C4-2B (cell line): Measurements from ENCODE around the gene F13A1.

Source experiments
- H3K27ac ChIP-seq: fragments of 450-650 bp; 2 replicates; pipeline ENCODE4 v1.5.1; 2017
- ZFX ChIP-seq: fragments of 450-650 bp; IDR thresholded peaks from 2 replicates; pipeline ENCODE4 v1.6.1; 2017
- TF ChIP-seq, protein P1 (sequence below): fragments of 450-650 bp; conservative IDR thresholded peaks from 2 replicates; pipeline ENCODE4 v1.5.1; 2017; ENCODE audit warnings: mild to moderate bottlenecking

Gene F13A1

DNA sequence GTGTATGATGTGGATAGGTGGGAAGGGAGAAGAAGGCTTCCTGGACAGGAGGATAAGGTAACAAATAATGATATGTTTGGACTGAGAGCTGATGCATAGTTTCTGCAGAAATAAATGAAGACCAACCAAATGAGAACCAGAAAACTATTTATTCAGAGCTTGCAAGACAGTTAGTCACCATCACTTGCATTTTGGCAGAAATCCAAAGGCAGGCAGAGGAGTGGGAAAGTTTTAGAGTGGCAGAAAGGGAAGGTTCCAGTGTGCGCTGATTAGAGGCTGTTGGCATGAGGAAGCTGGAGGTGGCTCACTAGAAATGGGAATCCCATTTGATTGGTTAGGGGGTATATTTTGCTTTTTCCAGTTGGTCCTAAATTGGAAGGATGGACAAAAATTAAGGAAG is 13.0 kb upstream of the F13A1 start:
- H3K27ac ChIP-seq: no peak overlapping the region
- TF ChIP-seq ZFX: no peak
- TF ChIP-seq, protein P1, sequence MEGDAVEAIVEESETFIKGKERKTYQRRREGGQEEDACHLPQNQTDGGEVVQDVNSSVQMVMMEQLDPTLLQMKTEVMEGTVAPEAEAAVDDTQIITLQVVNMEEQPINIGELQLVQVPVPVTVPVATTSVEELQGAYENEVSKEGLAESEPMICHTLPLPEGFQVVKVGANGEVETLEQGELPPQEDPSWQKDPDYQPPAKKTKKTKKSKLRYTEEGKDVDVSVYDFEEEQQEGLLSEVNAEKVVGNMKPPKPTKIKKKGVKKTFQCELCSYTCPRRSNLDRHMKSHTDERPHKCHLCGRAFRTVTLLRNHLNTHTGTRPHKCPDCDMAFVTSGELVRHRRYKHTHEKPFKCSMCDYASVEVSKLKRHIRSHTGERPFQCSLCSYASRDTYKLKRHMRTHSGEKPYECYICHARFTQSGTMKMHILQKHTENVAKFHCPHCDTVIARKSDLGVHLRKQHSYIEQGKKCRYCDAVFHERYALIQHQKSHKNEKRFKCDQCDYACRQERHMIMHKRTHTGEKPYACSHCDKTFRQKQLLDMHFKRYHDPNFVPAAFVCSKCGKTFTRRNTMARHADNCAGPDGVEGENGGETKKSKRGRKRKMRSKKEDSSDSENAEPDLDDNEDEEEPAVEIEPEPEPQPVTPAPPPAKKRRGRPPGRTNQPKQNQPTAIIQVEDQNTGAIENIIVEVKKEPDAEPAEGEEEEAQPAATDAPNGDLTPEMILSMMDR: no peak

DNA sequence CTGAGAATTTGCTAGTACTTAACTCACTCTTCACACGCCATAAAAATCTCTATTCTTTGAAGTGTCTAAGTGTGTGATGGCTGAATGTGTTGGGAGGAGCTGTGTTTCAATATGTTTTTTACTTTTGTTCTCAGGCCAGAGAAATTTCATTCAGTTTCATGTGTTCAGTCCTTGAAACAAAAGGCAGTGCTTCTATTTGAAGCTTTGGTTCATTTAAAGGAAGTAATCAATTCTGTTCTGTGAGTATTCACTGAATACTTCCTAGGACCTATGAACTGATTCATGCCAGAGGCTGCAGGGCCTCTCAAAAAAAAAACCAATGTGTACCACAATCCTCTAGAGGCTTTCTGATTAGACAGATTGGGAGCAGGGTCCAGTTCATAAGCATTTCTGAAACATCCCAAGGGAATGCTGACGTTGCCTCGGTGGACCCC is 12.4 kb upstream of the F13A1 start:
- H3K27ac ChIP-seq: no peak overlapping the region
- no peak for TF ChIP-seq ZFX

DNA sequence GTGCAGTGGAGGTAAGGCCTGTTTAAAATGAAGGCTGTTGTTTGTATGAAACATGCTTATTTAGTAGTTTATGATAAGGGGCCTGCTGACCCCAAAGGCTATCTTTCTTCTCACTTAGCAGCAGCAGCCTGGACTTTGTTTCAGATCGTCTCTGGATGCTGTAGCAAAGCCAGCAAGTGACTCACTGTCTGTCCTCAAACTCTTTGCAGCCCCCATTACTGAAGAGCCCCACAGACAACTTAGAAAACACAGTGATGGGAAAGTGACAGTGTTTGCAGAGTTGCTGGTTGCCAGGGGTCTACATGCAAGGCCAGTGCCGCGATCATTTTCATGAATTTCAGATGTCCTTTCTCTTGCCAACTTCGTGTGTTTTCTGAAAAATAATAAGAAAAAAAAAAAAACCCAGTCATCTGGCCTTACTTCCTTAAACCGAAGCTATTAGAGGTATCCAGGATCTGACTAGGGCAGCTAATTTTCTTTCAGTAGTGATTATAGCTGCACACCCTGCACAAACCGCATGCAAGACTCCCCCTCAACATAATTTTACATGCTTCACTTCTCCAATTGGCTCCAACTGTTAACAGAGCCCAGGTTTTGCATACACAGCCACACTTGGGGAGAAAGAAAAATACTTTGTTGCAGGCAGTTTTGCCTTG is 11.6 kb upstream of the F13A1 start:
- TF ChIP-seq, protein P1: no peak
- no peak for TF ChIP-seq ZFX
- H3K27ac ChIP-seq: no peak overlapping the region

DNA sequence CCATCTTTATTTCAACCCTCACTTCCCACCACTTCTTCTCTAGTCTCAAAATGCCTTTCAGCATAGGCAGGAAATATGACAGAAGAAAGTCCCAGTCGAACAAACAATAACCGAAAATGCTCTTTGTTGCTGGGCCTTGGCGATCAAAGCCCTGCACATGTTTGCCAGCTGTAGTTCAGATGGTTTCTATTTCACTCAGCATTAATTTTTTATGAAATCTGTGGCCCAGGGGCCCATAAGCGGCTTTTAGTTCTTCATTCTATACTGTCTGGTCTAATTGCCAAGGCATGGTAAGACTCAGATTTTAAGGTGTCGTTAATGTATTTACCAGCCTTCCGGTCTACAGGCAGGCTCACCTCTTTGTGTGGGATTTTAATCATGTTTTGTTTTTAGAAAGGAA is 10.9 kb upstream of the F13A1 start:
- H3K27ac ChIP-seq: no peak overlapping the region
- TF ChIP-seq ZFX: no peak
- TF ChIP-seq, protein P1: no peak

DNA sequence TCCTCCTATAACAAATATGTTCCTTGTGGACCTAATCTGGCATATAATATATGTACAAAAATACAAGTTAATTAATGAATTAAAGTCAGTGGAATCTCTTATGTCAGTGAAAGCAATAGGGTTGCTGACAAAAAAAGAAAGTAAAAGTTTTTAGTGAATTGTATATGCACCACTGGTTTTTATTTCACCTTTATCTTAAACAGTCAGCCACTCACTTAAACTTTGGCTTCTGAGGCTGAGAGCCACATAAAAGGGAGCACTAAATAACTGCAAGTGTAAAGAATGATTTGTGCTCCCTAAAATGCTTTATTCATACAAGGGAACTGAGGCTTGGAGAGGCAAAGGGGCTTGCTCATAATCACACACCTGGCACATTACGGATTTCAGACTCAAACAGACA is 9.9 kb upstream of the F13A1 start:
- TF ChIP-seq ZFX: no peak
- TF ChIP-seq, protein P1: no peak
- no peak overlapping the region for H3K27ac ChIP-seq

DNA sequence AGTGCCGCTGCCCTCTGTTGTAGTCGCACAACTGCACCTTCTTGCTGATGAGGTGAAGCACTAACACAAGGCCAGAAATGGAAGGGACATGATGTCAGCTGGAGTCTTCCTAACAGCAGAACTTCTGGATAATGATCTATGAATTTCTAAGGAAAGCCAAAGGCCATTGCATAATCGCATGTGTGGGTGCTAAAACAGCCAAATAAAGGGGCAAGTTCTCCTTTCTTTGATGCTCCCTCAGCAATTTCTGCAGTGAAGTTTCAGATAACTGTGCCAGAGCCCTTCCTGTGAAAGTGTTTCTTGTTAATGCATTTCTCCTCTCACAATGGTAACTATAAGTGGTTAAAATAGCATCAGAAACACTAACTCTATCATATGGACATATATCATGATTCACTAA is 8.0 kb upstream of the F13A1 start:
- TF ChIP-seq, protein P1: no peak
- TF ChIP-seq ZFX: no peak
- H3K27ac ChIP-seq: no peak overlapping the region

DNA sequence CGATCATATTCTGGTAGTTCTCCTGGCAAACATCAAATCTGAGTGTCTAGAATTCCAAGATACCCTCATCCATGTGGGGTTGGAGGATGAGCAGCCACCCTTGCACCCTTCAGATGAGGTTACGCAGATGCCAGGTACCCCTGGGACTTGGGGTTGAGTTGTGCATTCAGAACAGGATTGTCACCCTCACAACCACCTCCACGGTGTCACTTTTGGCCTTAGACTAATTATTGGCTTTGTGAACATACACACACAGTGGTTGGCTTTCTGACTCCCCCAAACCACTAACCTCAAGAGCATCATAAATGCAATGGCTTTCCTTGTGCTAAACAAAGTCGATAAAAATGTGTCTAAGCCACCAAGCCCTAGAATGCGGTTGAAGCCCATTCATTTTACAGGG is 2.9 kb upstream of the F13A1 start:
- TF ChIP-seq, protein P1: no peak
- no peak for TF ChIP-seq ZFX
- no peak overlapping the region for H3K27ac ChIP-seq

DNA sequence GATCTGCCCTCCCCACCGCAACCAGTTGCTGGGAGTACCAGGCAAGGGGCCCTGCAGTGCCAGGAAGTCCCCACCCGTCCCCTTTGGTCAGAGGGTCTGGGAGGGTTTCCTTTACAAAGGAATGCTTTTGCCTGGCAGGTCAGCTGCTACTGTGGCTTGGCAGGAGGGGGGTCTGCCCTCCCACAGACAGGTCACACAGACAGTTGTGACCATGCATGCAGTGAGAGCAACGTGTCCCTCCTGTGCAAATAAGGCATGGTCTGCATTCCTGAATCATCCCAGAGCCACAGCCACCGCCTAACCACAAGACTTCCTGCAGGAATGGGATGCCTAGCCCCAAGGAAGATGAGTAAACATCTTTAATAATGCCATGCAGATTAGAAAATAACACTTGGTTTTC is 439 bp upstream of the F13A1 start:
- H3K27ac ChIP-seq: peak overlapping the region; percentile 24; the same call in 1 of the 2 replicates
- TF ChIP-seq ZFX: no peak
- TF ChIP-seq, protein P1: no peak
